Panc1 (cell line): ENCODE data around the gene LINGO4. TPM values are rescaled to one million over a fixed set of nuclear protein-coding genes. Genes with fewer than 3 reads are reported as not detected.

Source experiments
- ATAC-seq: fragments of 200-7000 bp; cut with Tn5 transposase; 2 replicates; pipeline ENCODE4 v1.9.1; 2020; ENCODE audit warnings: mild to moderate bottlenecking, moderate library complexity
- BruUV-seq: library from RNA; stranded (reverse); fragments of 400-500 nt; replicated peaks from 2 replicates; lab custom pipeline; 2021; lab: Mats Ljungman, UMichigan
- CTCF ChIA-PET: fragments of 300-600 bp; sonication (Branson Sonifier 250); formaldehyde crosslinking; loops from one replicate; lab custom pipeline; 2022; ENCODE audit warnings: antibody characterized with exemption; lab: Charles Lee
- POLR2A ChIA-PET: fragments of 300-600 bp; sonication (Branson Sonifier 250); formaldehyde crosslinking; loops from one replicate; lab custom pipeline; 2022; ENCODE audit warnings: antibody characterized with exemption; lab: Charles Lee
- DNase-seq: peaks from one replicate; pipeline ENCODE4 v3.0.0-alpha.2; 2010; ENCODE audit warnings: low read depth, low spot score
- H3K27ac ChIP-seq: 2 replicates; pipeline ENCODE4 v1.5.1; 2011; ENCODE audit warnings: mild to moderate bottlenecking, low read length, inconsistent platforms
- H3K27me3 ChIP-seq: fragments of 200-500 bp; sonication (Bioruptor generic); 2 replicates; pipeline ENCODE4 v1.6.0; 2014; ENCODE audit warnings: low read length, inconsistent platforms; ENCODE audit not compliant: control insufficient read depth, insufficient read depth
- H3K36me3 ChIP-seq: fragments of 200-500 bp; sonication (Bioruptor generic); 2 replicates; pipeline ENCODE4 v1.5.1; 2014; ENCODE audit warnings: inconsistent platforms, mild to moderate bottlenecking, low read length, moderate library complexity; ENCODE audit not compliant: control insufficient read depth, insufficient read depth
- H3K4me1 ChIP-seq: 2 replicates; pipeline ENCODE4 v1.5.1; 2011; ENCODE audit warnings: inconsistent platforms, mild to moderate bottlenecking, low read length, moderate library complexity; ENCODE audit not compliant: control insufficient read depth, insufficient read depth
- H3K4me3 ChIP-seq, 2 experiments: 2 replicates each; pipeline ENCODE4 v1.5.1; 2011 to 2012; ENCODE audit warnings: low read depth in 2 of 2, low read length in 2 of 2, mild to moderate bottlenecking in 2 of 2, inconsistent platforms in 1 of 2, moderate library complexity in 1 of 2
- H3K9me3 ChIP-seq: fragments of 200-500 bp; sonication (Bioruptor generic); 2 replicates; pipeline ENCODE4 v1.5.1; 2014; ENCODE audit warnings: low read depth, mild to moderate bottlenecking, inconsistent platforms, low read length, moderate library complexity; ENCODE audit not compliant: control insufficient read depth, insufficient read depth
- CTCF ChIP-seq: fragments of 450-650 bp; IDR thresholded peaks from 2 replicates; pipeline ENCODE4 v1.5.1; 2017; ENCODE audit warnings: mild to moderate bottlenecking
- POLR2AphosphoS5 ChIP-seq: IDR thresholded peaks from 2 replicates; pipeline ENCODE4 v1.6.1; 2012; ENCODE audit warnings: mild to moderate bottlenecking, low read depth, low read length, moderate library complexity
- REST ChIP-seq, 2 experiments: IDR thresholded peaks; 2 replicates each; pipeline ENCODE4 v1.6.1; 2011 to 2012; ENCODE audit warnings: low read depth in 2 of 2, control low read depth in 1 of 2, low read length in 1 of 2, mild to moderate bottlenecking in 1 of 2, moderate library complexity in 1 of 2; ENCODE audit not compliant: insufficient read depth in 1 of 2
- SIN3A ChIP-seq: IDR thresholded peaks from 2 replicates; pipeline ENCODE4 v1.6.1; 2012; ENCODE audit warnings: low read depth, mild to moderate bottlenecking, low read length, moderate library complexity, borderline replicate concordance; ENCODE audit not compliant: insufficient read depth
- TCF7L2 ChIP-seq: IDR thresholded peaks from 2 replicates; pipeline ENCODE4 v1.6.1; 2011; ENCODE audit warnings: mild to moderate bottlenecking, low read depth, low read length, inconsistent platforms
- in situ Hi-C: cut with HindIII; loops from 2 replicates; pipeline ENCODE4 v1.10.0; 2016; ENCODE audit warnings: low sequenced_read_pairs, low pct_unique_long_range_greater_than_20kb
- intact Hi-C: fragments of 100-400 bp; cut with micrococcal nuclease; formaldehyde crosslinking; loops from one replicate; pipeline ENCODE4 v1.10.0; 2022; ENCODE audit not compliant: unreplicated experiment
- total RNA-seq: library from RNA; stranded (reverse); gene quantifications from one replicate; pipeline ENCODE4 v1.2.1, GENCODE V29; 2021; ENCODE audit not compliant: unreplicated experiment

LINGO4 gene
- total RNA-seq, 1 experiment from 2014 or later = not detected

- ChIA-PET CTCF (no interaction called here), POLR2A (no interaction called here)
- Histone ChIP-seq H3K27ac (no peak overlapping the region), H3K9me3 (no peaks in the 10 kb centered on the region), H3K4me3 (no peak overlapping the region), H3K27me3 (no peaks in the 10 kb centered on the region), H3K36me3 (no peaks in the 10 kb centered on the region), H3K4me1 (peaks cover 10% of the 10 kb centered on the region; the same call in 1 of the 2 replicates)
- intact Hi-C loops (no loop called here), in situ Hi-C loops (no loop called here)
- BruUV-seq = no TSS peak
- DNase-seq (no peak), ATAC-seq (no peak; the same call in 1 of the 2 replicates)
- TF ChIP-seq SIN3A (no peak), REST (IDR thresholded peaks at IDR 0.05; ENCODE audit: insufficient read depth in 1 of 2, low read depth in 2 of 2, low read length in 1 of 2) (no peak), TCF7L2 (no peak), POLR2AphosphoS5 (no peak), CTCF (no peak)
Observed at GRCh38 chr1:151825751-151826660, 20.8 kb upstream of the LINGO4 start.

- POLR2A ChIA-PET = no interaction called here
- no peaks in the 10 kb centered on the region for H3K36me3 ChIP-seq
Observed at GRCh38 chr1:151825204-151825603, 20.0 kb upstream of the LINGO4 start.

More at GRCh38 chr1:151825204-151825603, 20.0 kb upstream of the LINGO4 start:
- in situ Hi-C loops = no loop called here
- BruUV-seq = no TSS peak
- peaks cover 10% of the 10 kb centered on the region; the same call in 1 of the 2 replicates for H3K4me1 ChIP-seq
- CTCF ChIA-PET = no interaction called here
- H3K4me3 ChIP-seq = no peak overlapping the region
- H3K9me3 ChIP-seq = no peaks in the 10 kb centered on the region
- intact Hi-C loops = no loop called here
- ATAC-seq (no peak), DNase-seq (no peak)
- no peaks in the 10 kb centered on the region for H3K27me3 ChIP-seq
- H3K27ac ChIP-seq = no peak overlapping the region
- TF ChIP-seq CTCF (no peak), REST (IDR thresholded peaks at IDR 0.05; ENCODE audit: insufficient read depth in 1 of 2, low read depth in 2 of 2, low read length in 1 of 2) (no peak), SIN3A (no peak), POLR2AphosphoS5 (no peak), TCF7L2 (no peak)
